ENCODE results near the gene MED13L. TPM values are rescaled to one million over a fixed set of nuclear protein-coding genes. Genes with fewer than 3 reads are reported as not detected.

Gene MED13L
- total and polyA plus RNA-seq, 12 donors = 9.4 to 76.5 (median 64.2) TPM

- intact Hi-C loops (cut with DNase I) = loop anchor here in 5 of 10 donors (10.0 kb wide), 4 partner anchors 385 to 715 kb away; no protein-coding TSS in a partner anchor
- H3K4me3 ChIP-seq = no peak overlapping the region
- H3K9me3 ChIP-seq = no peaks in the 10 kb centered on the region
- ATAC-seq (no peak), DNase-seq (no peak)
- no peaks in the 10 kb centered on the region for H3K27me3 ChIP-seq
- no peak for TF ChIP-seq CTCF (IDR thresholded peaks at IDR 0.05)
- no peak overlapping the region for H3K27ac ChIP-seq
- peaks cover 0 to 100% (median 16%) of the 10 kb centered on the region in 9 donors for H3K36me3 ChIP-seq
- WGBS, 2 donors = 97 to 98% methylated on average over 3 of the region's 3 CpGs
- H3K4me1 ChIP-seq = peaks cover 0 to 25% (median 5%) of the 10 kb centered on the region in 9 donors
Measured at GRCh38 chr12:115990241-115990640, 287.3 kb downstream of the MED13L start.

GRCh38 chr12:115988625-115989563 is 288.6 kb downstream of the MED13L start:
- ATAC-seq (no peak), DNase-seq (no peak)
- peaks cover 0 to 100% (median 21%) of the 10 kb centered on the region in 9 donors for H3K36me3 ChIP-seq
- WGBS, 2 donors = 86 to 92% methylated on average over 8 of the region's 8 CpGs
- no peaks in the 10 kb centered on the region for H3K27me3 ChIP-seq
- no peaks in the 10 kb centered on the region for H3K9me3 ChIP-seq
- no peak for TF ChIP-seq CTCF (IDR thresholded peaks at IDR 0.05)
- H3K27ac ChIP-seq = no peak overlapping the region
- H3K4me3 ChIP-seq = no peak overlapping the region
- peaks cover 0 to 25% (median 5%) of the 10 kb centered on the region in 9 donors for H3K4me1 ChIP-seq
- intact Hi-C loops (cut with DNase I) = no loop called here

DNA sequence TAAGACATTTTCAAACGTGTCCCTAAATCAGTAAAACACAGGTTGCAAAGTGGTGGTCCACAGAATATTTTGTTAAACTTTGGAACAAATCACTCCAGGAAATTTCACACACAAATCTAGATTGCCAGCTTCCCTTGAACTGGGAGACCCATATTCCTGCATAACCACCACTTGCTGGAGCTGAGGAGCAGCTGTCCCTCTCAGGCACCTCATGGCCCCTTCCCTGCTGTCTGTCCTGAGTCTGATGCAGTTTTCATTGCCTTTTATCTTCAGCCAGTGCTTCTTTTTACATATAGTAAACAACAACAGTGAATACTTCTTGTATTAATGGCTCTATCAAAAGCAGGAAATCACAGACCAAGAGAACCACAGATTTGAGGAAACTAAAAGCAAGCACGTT is 289.3 kb downstream of the MED13L start:
- H3K36me3 ChIP-seq = peaks cover 0 to 100% (median 27%) of the 10 kb centered on the region in 9 donors
- no peak overlapping the region for H3K4me3 ChIP-seq
- ATAC-seq (no peak), DNase-seq (no peak)
- no peak for TF ChIP-seq CTCF (IDR thresholded peaks at IDR 0.05)
- intact Hi-C loops (cut with DNase I) = no loop called here
- 47 to 59% methylated on average over 2 of the region's 2 CpGs for WGBS, 2 donors
- H3K9me3 ChIP-seq = no peaks in the 10 kb centered on the region
- H3K27ac ChIP-seq = no peak overlapping the region
- H3K27me3 ChIP-seq = no peaks in the 10 kb centered on the region
- peaks cover 0 to 25% (median 5%) of the 10 kb centered on the region in 9 donors for H3K4me1 ChIP-seq

- ATAC-seq = no peak
- no peak overlapping the region for H3K4me3 ChIP-seq
- H3K9me3 ChIP-seq = no peaks in the 10 kb centered on the region
- 95 to 96% methylated on average over 4 of the region's 4 CpGs for WGBS, 2 donors
- H3K4me1 ChIP-seq = peaks cover 0 to 29% (median 11%) of the 10 kb centered on the region in 9 donors
- H3K36me3 ChIP-seq = peaks cover 0 to 100% (median 38%) of the 10 kb centered on the region in 9 donors
- no peak overlapping the region for H3K27ac ChIP-seq
- no peaks in the 10 kb centered on the region for H3K27me3 ChIP-seq
- no peak for TF ChIP-seq CTCF (IDR thresholded peaks at IDR 0.05)
- DNase-seq = no peak
- intact Hi-C loops (cut with DNase I) = no loop called here
Measured at GRCh38 chr12:115984616-115985015, 292.9 kb downstream of the MED13L start.

All from heart right ventricle (tissue), 16 donors.